K562 (cell line): ENCODE results near the gene LPIN3. TPM values are rescaled to one million over a fixed set of nuclear protein-coding genes. Genes with fewer than 3 reads are reported as not detected.
A peak's percentile ranks its signal among the peaks of the same experiment; 100 is the strongest.

Experiments
- ARID2 ChIP-seq: fragments of 450-650 bp; IDR thresholded peaks from 2 replicates; pipeline ENCODE4 v1.6.1; 2017; ENCODE audit warnings: antibody characterized with exemption, mild to moderate bottlenecking
- BCOR ChIP-seq: fragments of 450-650 bp; IDR thresholded peaks from 2 replicates; pipeline ENCODE4 v1.6.1; 2016
- CBFA2T2 ChIP-seq: fragments of 450-650 bp; conservative IDR thresholded peaks from 2 replicates; pipeline ENCODE4 v1.6.1; 2017; ENCODE audit warnings: mild to moderate bottlenecking
- CREBBP ChIP-seq: IDR thresholded peaks from one replicate; pipeline ENCODE4 v1.6.1; 2012; ENCODE audit warnings: low read depth, mild to moderate bottlenecking, control low read depth, inconsistent platforms, low read length
- CREM ChIP-seq: IDR thresholded peaks from 2 replicates; pipeline ENCODE4 v1.6.1; 2014; ENCODE audit warnings: antibody characterized with exemption, low read depth
- HMGN3 ChIP-seq: IDR thresholded peaks from 2 replicates; pipeline ENCODE4 v1.6.1; 2011; ENCODE audit warnings: borderline replicate concordance, low read depth, mild to moderate bottlenecking, mixed read lengths, low read length; ENCODE audit not compliant: insufficient read length; ENCODE audit errors: extremely low read depth
- KDM2B ChIP-seq: fragments of 250-450 bp; sonication (Bioruptor Pico); IDR thresholded peaks from 2 replicates; pipeline ENCODE4 v1.8.0; 2021; ENCODE audit warnings: mild to moderate bottlenecking, moderate library complexity
- MAZ ChIP-seq, 2 experiments: fragments of 450-650 bp in 1 of 2; sonication (generic) in 1 of 2; formaldehyde crosslinking; IDR thresholded peaks in 1 of 2; conservative IDR thresholded peaks in 1 of 2; 2 replicates each; pipeline versions ENCODE4 v1.4.0 to v1.5.0; 2020; ENCODE audit warnings: mild to moderate bottlenecking in 1 of 2, missing genetic modification reagents in 1 of 2
- RBM39 ChIP-seq: fragments of 200-400 bp; formaldehyde crosslinking; optimal IDR thresholded peaks from 2 replicates; pipeline ENCODE3; 2018; ENCODE audit warnings: low read depth, low read length
- RCOR1 ChIP-seq, 2 experiments: IDR thresholded peaks; 2 replicates each; pipeline ENCODE4 v1.6.1; 2012; ENCODE audit warnings: low read depth in 2 of 2, low read length in 2 of 2, borderline replicate concordance in 1 of 2, improper control_type of control experiment in 1 of 2
- RHOXF2B ChIP-seq: fragments of 250-450 bp; sonication (Bioruptor Pico); conservative IDR thresholded peaks from 2 replicates; pipeline ENCODE4 v1.5.1; 2021
- RUNX1 ChIP-seq: sonication (generic); IDR thresholded peaks from 2 replicates; pipeline ENCODE4 v1.6.1; 2016; ENCODE audit warnings: antibody characterized with exemption, low read depth
- SMARCA5 ChIP-seq: fragments of 450-650 bp; IDR thresholded peaks from 2 replicates; pipeline ENCODE4 v1.6.1; 2016
- SMC3 ChIP-seq: conservative IDR thresholded peaks from 2 replicates; pipeline ENCODE4 v1.6.1; 2011; ENCODE audit warnings: low read depth, low read length, improper control_type of control experiment; ENCODE audit not compliant: insufficient read depth
- SOX6 ChIP-seq: fragments of 450-650 bp; IDR thresholded peaks from 2 replicates; pipeline ENCODE4 v1.6.1; 2014; ENCODE audit warnings: mild to moderate bottlenecking
- SRF ChIP-seq, 2 experiments: fragments of 250-450, 450-650 bp in 1 of 2; sonication (Bioruptor Pico) in 1 of 2; sonication (generic) in 1 of 2; formaldehyde crosslinking; IDR thresholded peaks; 2 replicates each; pipeline versions ENCODE4 v1.5.0 to v1.5.1; 2020 to 2022; ENCODE audit warnings: mild to moderate bottlenecking in 1 of 2, missing genetic modification reagents in 1 of 2
- TBL1XR1 ChIP-seq, 2 experiments: IDR thresholded peaks; 2 replicates each; pipeline ENCODE4 v1.6.1; 2012; ENCODE audit warnings: improper control_type of control experiment in 2 of 2, low read length in 2 of 2, mild to moderate bottlenecking in 1 of 2
- U2AF1 ChIP-seq: fragments of 200-400 bp; formaldehyde crosslinking; optimal IDR thresholded peaks from 2 replicates; pipeline ENCODE3; 2017; ENCODE audit warnings: mild to moderate bottlenecking, low read depth, low read length, moderate library complexity
- XRCC5 ChIP-seq: fragments of 200-400 bp; formaldehyde crosslinking; IDR thresholded peaks from 2 replicates; pipeline ENCODE4 v1.6.1; 2017; ENCODE audit warnings: low read depth, mild to moderate bottlenecking, low read length
- ZEB2 ChIP-seq: fragments of 450-650 bp; IDR thresholded peaks from 2 replicates; pipeline ENCODE4 v1.6.1; 2016
- ZFP36 ChIP-seq: fragments of 150-350 bp; IDR thresholded peaks from 2 replicates; pipeline ENCODE4 v1.6.1; 2018; ENCODE audit warnings: low read length, low read depth; ENCODE audit not compliant: partially characterized antibody
- ZNF124 ChIP-seq: sonication (generic); formaldehyde crosslinking; IDR thresholded peaks from 2 replicates; pipeline ENCODE4 v1.8.1; 2022; ENCODE audit warnings: missing genetic modification reagents
- ZNF3 ChIP-seq: fragments of 250-450 bp; sonication (Bioruptor Pico); IDR thresholded peaks from 2 replicates; pipeline ENCODE4 v1.5.0; 2021; ENCODE audit warnings: mild to moderate bottlenecking, moderate library complexity
- polyA plus RNA-seq, 8 experiments: library from polyadenylated mRNA; depleted of rRNA in 4 of 8; stranded (reverse) in 5 of 8; unstranded in 3 of 8; fragments of >200 nt; fragmentation: Nextera tagmentation in 2 of 8; fragmentation: Illumina TruSeq in 1 of 8; extraction: Ambion mirVana in 2 of 8; extraction: Trizol in 1 of 8; gene quantifications; 2 replicates each; pipeline versions ENCODE4 v1.2.1 to v1.2.3, GENCODE V29; 2011 to 2014; ENCODE audit warnings: inconsistent platforms in 1 of 8, missing spikeins in 1 of 8
- total RNA-seq, 7 experiments: library from RNA; depleted of rRNA in 6 of 7; stranded (reverse); fragments of >200 nt in 6 of 7; fragmentation: Illumina TruSeq in 2 of 7; extraction: Trizol in 2 of 7; gene quantifications; 2 replicates each; pipeline versions ENCODE4 v1.2.1 to v1.2.3, GENCODE V29; 2011 to 2021; ENCODE audit warnings: low replicate concordance in 1 of 7
- TF ChIP-seq, protein P1 (sequence below): fragments of 450-650 bp; IDR thresholded peaks from 2 replicates; pipeline ENCODE4 v1.6.1; 2016
- TF ChIP-seq, protein P2 (sequence below): sonication (generic); formaldehyde crosslinking; IDR thresholded peaks from 2 replicates; pipeline ENCODE4 v1.8.1; 2022; ENCODE audit warnings: missing genetic modification reagents
- TF ChIP-seq, protein P3 (sequence below), 3 experiments: IDR thresholded peaks in 2 of 3; conservative IDR thresholded peaks in 1 of 3; 2 replicates each; pipeline ENCODE4 v1.5.1; 2011 to 2012; ENCODE audit warnings: low read length in 3 of 3, mild to moderate bottlenecking in 3 of 3, control low read depth in 2 of 3, improper control_type of control experiment in 1 of 3, inconsistent platforms in 1 of 3, low read depth in 1 of 3, mixed read lengths in 1 of 3, moderate library complexity in 1 of 3; ENCODE audit not compliant: insufficient read depth in 2 of 3

LPIN3 gene
- total and polyA plus RNA-seq, 9 of the 15 experiments (the other 6 are each of a cell fraction or from before 2014, with no cell fraction given), result 2.2 to 10.4 (median 5.9) TPM

DNA sequence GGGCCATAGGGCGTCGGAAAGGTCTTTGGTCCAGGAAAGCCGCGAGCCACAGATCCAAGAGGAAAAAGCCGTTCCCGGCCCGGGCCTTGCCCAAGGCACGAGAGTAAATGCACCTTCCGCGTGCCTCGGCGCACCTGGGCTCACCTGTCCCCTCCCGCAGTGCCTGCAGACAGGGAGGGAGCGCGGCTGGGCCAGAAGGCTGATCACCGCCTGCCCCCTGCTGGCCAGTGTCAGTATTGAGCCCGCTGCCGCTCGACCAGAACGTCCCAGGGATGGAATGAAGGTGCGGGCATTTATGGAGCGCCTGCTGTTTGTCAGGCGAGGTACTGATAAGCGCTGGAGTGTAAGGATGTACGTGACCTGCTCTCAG is 679 bp upstream of the LPIN3 start (continued):
- TF ChIP-seq MAZ (CRISPR knock-in tag; conservative IDR thresholded peaks at IDR 0.05 in 1 of 2, IDR thresholded peaks at IDR 0.05 in 1 of 2) (peak in 1 of 2 experiments; percentile 65; a peak in 2 of 4 replicates), CBFA2T2 (no peak), RBM39 (no peak), HMGN3 (peak; percentile 59), SMC3 (peak; percentile 97), ZEB2 (peak; percentile 96), ZFP36 (peak; percentile 84), U2AF1 (no peak), RCOR1 (IDR thresholded peaks at IDR 0.05; ENCODE audit: borderline replicate concordance in 1 of 2, low read depth in 2 of 2, low read length in 2 of 2) (peak in 1 of 2 experiments; percentile 75; a peak in 1 of 4 replicates), BCOR (peak; percentile 64; the same call in 1 of the 2 replicates), XRCC5 (peak; percentile 89), RUNX1 (0 out of 2 replicates have a peak, but pooled peaks have one; percentile 43), KDM2B (CRISPR knock-in tag) (no peak), TBL1XR1 (IDR thresholded peaks at IDR 0.05; ENCODE audit: low read length in 2 of 2) (no peak; a peak in 1 of 4 replicates), ARID2 (peak; percentile 96), CREBBP (no peak), SRF (CRISPR knock-in tag; IDR thresholded peaks at IDR 0.05) (peak in 1 of 2 experiments; percentile 50; a peak in 2 of 4 replicates), RHOXF2B (CRISPR knock-in tag) (no peak), ZNF124 (CRISPR knock-in tag) (no peak), SOX6 (0 out of 2 replicates have a peak, but pooled peaks have one; percentile 9), ZNF3 (no peak), CREM (peak; percentile 59), SMARCA5 (peak; percentile 55; the same call in 1 of the 2 replicates)
- TF ChIP-seq, protein P1, sequence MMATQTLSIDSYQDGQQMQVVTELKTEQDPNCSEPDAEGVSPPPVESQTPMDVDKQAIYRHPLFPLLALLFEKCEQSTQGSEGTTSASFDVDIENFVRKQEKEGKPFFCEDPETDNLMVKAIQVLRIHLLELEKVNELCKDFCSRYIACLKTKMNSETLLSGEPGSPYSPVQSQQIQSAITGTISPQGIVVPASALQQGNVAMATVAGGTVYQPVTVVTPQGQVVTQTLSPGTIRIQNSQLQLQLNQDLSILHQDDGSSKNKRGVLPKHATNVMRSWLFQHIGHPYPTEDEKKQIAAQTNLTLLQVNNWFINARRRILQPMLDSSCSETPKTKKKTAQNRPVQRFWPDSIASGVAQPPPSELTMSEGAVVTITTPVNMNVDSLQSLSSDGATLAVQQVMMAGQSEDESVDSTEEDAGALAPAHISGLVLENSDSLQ, result peak; percentile 6; the same call in 1 of the 2 replicates
- TF ChIP-seq, protein P2, sequence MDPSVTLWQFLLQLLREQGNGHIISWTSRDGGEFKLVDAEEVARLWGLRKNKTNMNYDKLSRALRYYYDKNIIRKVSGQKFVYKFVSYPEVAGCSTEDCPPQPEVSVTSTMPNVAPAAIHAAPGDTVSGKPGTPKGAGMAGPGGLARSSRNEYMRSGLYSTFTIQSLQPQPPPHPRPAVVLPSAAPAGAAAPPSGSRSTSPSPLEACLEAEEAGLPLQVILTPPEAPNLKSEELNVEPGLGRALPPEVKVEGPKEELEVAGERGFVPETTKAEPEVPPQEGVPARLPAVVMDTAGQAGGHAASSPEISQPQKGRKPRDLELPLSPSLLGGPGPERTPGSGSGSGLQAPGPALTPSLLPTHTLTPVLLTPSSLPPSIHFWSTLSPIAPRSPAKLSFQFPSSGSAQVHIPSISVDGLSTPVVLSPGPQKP (CRISPR knock-in tag), result no peak
- TF ChIP-seq, protein P3, sequence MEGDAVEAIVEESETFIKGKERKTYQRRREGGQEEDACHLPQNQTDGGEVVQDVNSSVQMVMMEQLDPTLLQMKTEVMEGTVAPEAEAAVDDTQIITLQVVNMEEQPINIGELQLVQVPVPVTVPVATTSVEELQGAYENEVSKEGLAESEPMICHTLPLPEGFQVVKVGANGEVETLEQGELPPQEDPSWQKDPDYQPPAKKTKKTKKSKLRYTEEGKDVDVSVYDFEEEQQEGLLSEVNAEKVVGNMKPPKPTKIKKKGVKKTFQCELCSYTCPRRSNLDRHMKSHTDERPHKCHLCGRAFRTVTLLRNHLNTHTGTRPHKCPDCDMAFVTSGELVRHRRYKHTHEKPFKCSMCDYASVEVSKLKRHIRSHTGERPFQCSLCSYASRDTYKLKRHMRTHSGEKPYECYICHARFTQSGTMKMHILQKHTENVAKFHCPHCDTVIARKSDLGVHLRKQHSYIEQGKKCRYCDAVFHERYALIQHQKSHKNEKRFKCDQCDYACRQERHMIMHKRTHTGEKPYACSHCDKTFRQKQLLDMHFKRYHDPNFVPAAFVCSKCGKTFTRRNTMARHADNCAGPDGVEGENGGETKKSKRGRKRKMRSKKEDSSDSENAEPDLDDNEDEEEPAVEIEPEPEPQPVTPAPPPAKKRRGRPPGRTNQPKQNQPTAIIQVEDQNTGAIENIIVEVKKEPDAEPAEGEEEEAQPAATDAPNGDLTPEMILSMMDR (IDR thresholded peaks at IDR 0.05 in 2 of 3, conservative IDR thresholded peaks at IDR 0.05 in 1 of 3; ENCODE audit: insufficient read depth in 2 of 3, low read depth in 1 of 3, low read length in 3 of 3), result peak; percentile 94 to 95 (median 95)
